NCI-H460 (cell line): Measurements from ENCODE around the gene ASCL2. TPM values are rescaled to one million over a fixed set of nuclear protein-coding genes. Genes with fewer than 3 reads are reported as not detected.

Experiments
- DNase-seq: peaks from one replicate; pipeline ENCODE4 v3.0.0-alpha.2; 2016; ENCODE audit warnings: low read depth; ENCODE audit errors: extremely low read depth
- total RNA-seq: library from RNA; depleted of rRNA; stranded (reverse); fragments of >200 nt; shearing (Covaris generic); gene quantifications from 2 replicates; pipeline ENCODE4 v1.2.3, GENCODE V29; 2014

The ASCL2 gene
- total RNA-seq, 1 experiment from 2014 or later: not detected

DNA sequence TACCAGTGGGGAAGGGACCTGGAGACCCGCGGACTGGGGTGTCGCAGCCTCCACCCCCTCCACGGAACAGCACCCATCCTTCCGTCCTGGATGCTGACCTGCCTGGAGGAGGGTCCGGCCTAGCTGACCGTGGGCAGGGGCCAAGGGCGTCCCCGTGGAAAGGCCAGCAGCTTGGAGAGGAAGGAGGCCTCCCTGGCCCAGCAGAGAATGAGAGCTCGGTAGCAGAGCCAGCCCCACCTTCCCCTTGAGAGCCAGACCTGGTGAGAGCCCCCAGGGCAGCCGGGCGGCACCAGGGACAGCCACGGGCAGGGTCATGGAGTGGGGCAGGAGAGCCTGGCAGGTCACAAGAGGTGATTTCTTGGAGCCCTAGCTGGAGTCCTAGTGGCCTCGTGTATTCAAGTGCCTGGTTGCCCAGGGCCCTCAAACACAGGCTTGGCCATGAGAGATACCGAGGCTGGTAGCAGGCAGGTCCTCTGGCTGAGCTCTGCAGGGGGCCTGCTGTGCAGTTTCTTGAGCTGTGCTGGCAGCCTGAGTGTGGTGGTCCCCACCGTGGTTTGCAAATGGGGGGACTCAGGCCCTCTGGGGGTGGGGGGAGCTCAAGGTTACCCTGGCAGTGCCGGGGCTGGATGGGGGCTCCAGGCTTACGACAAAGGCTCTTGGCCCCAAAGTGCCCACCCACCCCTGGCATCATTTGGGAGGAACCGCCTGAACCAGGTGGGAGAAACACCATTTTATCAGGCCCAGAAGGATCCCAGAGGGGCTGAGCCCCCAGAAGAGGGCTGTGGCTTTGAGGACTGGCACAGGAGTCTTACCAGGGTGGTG is 39.1 kb upstream of the ASCL2 start:
- DNase-seq: no peak

DNA sequence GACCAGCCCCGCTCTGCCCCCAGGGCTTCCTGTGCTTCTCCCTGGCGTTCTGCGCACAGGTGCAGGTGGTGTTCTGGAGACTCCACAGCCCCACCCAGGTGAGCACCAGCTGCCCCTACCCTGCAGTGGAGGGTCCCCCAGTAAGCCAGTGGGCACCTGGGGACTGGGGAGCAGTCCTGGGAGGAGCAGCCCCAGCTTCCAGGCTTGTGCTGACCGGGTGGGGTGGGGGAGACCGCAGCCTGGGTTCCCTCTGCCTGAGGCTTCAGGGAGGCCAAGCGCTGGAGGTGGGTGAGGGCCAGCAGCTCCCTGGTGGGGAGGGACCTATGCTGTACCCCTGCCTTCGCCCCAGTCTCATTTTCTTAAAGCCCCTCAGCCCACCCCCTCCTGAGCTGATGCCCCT is 38.3 kb upstream of the ASCL2 start:
- no peak for DNase-seq

DNA sequence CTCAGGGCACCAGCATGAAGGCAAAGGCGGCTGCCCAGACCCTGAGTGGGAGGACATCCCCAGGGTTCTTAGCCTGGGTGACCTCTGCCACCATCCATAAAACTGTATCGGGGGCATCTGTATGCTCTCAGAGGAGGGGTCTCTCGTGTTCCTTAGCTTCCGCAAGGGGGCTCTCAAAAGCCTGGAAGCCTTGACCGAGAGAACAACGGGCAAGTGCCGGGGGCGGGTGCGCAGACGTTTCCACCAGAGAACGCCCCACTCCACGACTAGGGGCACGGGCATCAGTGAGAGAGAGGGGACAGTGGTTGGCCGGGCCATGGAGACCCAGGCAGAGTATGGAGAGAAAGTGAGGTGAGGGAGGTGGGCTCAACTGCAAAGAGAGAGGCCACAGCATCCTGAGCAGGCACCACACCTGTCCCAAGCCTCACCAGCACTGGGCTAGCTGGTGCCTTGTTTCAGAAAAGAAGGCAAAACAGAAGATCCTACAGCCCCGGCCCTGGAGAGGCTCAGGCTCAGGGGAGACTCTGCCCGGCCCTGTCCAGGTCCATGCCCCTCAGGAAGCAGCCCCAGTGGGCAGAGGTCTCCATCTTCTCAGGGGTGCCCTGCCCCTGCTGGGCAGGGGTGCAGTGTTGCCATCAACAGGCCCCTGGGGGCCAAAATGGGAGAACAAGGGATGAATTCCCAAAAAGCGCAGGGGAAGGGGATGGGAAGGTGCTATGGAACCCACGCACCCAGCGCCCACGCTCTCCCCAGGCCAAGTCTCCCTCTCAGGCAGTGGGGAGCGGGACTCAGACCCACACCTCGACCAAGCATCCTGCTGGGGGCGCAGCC is 37.3 kb upstream of the ASCL2 start:
- no peak for DNase-seq

DNA sequence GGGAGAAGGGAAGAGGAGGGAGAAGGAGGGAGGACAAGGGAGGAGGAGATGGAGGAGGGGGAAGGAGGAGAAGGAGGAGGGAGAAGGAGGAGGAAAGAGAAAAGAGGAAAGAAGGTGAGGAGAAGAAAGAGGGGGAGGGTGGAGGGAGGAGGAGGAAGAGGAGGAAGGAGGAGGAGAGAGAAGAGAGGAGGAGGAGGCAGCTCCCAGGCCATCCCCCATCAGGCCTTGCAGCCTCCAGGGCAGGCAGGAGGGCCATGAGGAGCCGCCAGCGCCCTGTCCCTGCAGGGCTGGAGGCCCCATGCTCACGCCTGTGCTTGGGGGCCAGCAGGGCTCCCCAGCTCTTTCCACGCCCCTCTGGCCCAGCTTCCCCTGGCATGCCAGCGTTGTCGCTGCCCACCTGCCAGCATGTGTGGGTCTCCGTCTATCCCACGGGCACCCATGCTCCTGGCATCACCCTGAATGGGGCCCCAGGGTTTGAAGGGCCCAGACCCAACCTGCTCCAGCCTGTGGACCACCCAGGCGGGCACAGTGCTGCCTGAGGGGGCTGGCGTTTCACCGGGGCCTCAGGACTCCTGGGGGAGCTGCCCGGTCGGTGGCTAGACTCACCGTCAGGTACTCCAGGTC is 36.6 kb upstream of the ASCL2 start:
- no peak for DNase-seq

DNA sequence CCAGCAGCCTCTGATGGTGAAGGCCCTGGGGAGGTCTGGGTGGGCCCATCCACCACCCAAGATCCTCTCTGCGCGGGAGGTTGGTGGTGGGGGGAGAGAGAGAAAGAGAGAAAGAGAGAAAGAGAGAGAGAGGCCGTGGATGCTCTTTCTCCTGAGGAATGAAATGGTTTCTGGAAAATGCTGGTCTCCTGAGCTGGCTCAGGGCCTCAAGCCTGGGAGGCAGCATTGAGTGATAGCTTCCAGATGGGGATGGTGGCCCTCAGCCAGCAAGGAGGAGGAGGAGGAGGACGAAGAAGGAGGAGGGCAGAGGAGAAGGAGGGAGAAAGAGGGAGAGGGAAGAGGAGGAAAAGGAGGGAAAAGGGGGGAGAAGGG is 36.0 kb upstream of the ASCL2 start:
- no peak for DNase-seq

DNA sequence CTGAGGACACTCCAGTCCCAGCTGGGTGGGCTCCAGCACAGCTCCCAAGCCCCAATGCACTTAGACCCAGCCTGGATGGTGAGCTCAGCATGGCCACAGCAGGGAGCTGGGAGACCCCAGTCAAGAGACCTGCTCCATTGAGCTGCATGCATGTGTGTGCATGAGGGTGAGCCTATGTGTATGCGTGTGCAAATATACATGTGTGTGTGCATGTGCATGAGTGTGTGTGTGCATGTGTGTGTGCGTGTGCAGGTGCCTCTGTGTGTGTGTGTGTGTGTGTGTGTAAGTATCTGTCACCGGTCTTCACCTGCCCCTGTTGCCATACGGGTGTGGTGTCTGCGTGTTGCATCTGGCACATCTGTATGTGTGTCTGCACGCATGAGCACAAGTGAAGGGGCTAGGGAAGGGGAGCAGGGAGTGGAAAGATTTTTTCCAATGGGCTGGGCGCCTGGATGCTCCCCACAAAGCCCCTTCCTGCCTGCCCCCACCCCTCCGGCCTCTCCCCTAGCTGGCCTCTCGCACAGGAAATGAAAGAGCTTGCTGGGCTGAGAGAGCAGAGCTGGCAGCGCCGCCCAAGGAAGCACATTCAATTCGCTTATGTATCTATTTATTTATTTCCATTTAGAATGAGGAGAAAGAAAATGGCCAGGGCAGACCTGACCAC is 35.5 kb upstream of the ASCL2 start:
- no peak for DNase-seq

DNA sequence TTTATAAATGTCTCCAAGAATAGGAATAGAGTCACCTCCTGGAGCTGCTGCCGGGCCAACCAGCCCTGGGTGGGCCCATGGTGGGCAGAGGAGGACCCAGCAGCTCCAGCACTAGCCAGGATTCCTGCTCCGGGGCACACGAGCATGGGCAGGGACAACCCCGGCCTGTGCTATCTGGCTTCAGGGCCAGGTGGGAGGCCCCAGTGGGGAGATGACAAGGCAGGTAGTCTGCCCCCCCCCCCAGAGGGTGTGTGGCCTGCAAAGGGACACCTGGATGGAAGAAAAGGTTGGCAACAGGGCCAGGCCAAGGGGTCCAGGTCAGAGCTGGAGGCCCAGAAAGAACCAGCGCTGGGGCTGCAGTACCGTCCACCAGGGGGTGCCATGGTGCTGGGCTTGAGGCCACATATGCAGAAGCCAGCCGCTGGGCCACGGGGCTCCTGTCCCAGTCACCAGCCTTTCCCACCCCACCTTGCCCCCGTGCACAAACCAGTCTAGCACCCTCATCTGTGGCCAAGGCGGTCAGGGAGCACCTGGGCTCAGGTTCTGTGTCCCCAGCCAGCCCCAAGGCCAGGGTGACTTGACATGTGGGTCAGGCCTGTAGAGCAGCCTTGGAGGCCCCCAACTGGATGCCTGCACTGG is 34.9 kb upstream of the ASCL2 start:
- peak; percentile 43 for DNase-seq

DNA sequence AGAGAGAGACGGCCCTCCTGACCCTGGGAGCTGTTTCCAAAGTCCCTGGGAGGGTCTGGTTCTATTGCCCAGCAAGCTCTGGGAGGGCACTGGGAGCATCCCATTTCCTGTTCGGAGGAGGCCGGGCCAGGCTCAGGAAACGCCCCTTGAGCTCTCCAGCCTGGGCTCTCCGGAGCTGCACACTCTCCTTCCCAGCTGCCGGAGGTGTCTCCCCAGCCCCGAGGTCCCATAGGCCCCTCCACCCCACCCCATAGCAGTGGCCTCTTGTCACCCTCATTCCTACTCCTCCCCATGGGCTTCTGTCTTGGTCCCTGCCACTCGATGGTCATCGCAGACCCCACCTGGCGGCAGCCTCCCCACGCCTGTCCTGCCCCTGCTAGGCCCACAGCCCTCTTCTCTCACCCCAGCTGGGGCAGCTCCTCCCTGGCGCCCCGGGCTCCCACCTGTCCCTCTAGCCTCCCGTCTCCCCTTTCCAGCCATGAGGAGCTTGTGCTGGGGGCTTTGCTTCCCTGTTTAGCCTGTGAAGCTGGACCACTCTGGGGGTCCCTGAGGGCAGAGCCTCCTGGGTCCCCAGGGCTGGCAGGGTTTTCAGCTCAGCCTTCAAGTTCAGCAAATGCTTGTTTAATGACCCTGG is 34.2 kb upstream of the ASCL2 start:
- no peak for DNase-seq

DNA sequence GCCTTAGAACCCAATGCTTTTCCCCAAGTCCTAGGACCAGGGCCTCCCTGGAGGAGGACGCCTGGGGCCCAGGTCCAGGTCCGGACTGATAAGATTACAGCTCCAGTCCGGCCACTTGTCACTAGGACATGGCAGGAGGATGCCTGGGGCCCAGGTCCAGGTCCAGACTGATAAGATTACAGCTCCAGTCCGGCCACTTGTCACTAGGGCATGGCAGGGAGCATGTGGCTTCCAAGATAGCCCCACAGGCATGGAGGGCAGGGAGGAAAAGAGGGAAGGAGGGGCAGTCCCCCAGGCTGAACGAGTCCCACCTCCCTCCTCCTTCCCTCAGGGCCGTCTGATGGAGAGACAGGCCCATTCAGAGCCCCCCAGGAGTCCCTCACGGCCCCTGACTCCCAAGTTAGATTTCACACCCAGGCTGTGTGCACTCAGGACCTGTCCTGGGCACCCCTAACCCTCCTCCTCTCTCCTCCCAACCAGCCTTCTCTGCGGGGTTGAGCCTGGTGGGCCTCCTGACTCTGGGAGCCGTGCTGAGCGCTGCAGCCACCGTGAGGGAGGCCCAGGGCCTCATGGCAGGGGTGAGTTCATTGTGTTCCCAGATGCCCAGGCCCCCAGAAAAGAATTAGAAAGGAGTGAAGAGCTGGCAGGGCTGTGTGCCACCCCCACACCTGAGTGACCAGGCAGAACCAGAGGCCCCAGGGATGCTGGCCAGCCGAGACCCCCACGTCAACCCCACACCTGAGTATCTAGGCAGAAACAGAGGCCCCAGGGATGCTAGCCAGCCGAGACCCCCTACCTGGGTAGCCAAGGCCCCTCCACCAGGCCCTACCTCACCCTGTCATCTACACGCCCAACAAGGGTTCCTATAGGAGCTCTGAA is 33.5 kb upstream of the ASCL2 start:
- no peak for DNase-seq

DNA sequence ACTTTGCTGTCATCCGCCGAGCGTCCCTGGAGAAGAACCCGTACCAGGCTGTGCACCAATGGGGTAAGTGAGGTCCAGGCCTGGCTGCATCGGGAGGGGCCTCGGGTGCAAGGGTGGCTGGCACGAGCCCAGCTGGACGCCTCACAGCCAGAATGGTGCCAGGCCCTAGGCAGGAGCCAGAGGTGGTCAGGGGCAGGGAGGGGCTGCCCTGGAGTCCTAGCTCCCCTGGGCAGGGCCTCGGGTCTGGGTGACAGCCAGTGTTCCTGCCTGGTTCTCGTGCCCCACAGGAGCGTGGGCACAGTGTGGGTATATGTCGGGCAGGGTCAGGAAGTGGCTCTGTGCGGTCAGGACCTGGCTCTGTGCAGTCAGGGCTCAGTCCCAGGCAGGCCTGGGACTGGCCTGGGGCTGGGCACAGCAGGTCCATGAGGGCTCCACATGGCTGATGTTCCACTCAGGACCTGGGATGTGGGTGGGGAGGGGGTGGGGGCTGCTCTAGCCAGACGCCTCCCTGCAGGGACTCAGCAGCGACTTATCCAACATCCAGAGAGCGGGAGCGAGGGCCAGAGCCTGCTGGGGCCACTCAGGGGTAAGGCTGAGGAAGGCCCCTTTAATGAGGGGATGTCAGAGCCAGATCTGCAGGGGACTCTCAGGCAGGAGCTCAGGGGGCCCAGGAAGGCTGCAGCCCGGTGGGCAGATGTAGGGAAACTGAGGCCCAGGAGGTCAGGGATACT is 32.7 kb upstream of the ASCL2 start:
- no peak for DNase-seq

DNA sequence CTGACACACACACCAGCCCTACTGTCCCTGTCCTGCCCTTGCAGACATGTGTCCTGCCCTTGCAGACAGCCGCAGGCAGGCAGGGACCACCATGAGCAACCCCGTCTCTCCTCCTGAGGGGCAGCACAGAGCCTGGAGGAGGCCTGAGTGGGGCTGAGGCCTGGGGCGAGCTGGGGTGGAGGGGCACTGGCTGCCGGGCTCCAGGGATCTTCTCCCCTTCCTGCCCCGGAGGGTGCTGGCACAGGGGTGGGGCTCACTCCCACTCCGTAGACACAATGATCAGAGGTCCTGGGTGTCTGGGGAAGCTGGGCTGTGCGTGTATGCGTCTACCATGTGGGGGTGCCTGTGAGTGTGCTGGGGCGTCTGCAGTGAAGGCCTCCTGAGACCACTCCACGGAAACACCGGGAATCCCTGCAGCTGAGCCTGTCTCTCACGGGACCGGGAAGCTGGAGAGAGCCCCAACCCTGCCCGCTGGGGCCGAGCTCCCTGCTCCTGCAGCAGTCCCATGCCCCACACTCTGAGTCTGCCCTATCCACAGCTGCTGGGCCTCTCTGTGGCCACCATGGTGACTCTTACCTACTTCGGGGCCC is 32.0 kb upstream of the ASCL2 start:
- no peak for DNase-seq

DNA sequence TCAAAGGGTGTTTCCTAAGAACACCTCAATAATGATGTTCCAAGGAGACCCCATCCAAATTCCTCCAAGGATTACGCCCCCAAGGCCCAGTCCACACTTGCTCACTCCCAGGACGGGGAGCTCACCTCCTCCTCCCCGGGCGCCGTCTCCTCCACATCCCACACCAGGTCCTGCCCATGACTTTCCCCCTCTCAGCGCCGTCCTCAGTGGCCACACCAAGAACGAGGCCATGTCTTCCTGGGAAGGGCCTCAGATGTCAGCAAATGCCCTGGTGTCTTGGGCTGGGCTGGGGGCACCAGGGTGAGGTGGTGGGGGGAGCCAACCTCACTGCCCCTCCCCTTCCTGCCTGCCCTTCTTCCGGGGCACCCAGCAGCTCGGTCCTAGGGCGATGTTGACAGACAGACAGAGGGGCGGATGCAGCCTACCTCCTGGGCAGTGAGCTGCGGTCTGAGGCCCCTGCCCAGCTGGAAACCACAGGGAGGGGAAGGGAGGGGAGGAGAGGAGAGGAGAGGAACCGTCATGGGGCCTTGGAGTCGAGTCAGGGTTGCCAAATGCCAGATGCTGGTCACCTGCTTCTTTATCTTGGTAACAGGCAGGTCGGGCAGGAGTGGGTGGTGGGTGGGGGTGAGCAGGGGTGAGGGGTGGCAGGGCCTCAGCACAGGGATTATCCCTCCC is 31.4 kb upstream of the ASCL2 start, which contains the start of the genes C11orf21 and TSPAN32:
Gene C11orf21, minus strand, starts transcription at position 288 of the 675 bp plus-strand sequence. Its CDS starts 110 bp downstream, at position 178.
Gene TSPAN32, plus strand, starts transcription at position 383 of the 675 bp plus-strand sequence. Its CDS starts 137 bp downstream, at position 520.
- no peak for DNase-seq

DNA sequence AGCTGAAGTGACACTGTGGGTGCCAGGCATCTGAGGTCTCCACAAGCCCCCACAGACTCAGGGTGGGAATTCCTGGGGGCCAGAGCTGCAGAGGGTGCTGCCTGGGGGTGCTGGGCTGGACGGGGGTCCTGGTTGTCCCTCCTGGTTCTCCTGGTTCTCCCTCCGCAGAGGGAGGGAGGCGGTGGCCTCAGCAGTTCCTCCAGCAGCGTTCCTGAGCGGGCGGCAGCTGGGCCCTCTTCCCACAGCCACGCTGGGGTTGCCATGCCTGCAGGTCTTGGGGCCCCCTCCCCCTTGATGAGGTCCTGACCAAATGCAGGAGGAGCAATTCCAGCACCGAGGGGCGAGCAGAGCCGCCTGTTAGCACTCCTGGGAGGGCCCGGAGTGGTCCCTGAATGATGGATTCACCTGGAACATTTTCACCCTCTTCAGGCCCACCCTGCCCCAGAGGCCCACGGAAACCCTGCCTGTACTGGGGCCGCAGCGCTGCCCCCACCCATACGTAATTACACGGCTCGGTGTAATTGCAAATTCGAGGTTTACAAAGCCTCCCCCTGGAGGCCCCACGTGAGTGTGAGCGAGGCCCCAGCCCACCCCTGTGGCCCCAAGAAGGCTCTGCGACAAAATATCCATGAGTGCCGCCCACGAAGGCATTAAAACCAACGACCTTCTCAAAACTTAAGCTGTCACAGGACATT is 30.7 kb upstream of the ASCL2 start:
- no peak for DNase-seq

DNA sequence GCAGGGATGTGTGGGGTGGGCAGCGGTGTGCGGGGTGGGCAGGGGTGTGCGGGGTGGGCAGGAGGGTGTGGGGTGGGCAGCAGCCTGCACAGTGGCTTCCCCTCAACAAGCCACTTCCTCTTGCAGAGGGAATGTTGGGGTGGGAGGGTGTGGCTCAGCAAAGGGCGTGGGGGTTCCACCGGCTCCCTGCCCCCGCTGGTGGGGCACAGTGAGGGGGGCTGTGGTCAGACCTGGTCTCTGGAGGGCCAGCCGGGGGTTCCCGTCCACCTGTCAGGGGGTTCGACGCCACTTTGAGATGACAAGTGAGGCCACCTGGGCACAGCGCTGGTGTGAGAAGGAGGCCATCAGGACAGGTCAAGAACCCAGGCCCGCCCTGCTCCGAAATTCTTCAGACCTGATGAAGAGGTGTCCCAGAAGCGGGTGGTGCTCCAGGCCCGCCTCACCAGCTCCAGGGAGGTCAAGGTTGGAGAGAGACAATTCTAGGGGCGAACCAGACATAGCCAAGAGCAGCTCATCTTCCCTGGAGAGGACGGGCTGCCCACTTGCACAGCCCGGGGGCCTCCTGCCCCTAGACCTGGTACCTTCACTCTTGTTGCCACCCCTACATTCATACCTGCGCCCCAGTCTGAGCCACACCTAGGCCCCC is 30.0 kb upstream of the ASCL2 start:
- no peak for DNase-seq

DNA sequence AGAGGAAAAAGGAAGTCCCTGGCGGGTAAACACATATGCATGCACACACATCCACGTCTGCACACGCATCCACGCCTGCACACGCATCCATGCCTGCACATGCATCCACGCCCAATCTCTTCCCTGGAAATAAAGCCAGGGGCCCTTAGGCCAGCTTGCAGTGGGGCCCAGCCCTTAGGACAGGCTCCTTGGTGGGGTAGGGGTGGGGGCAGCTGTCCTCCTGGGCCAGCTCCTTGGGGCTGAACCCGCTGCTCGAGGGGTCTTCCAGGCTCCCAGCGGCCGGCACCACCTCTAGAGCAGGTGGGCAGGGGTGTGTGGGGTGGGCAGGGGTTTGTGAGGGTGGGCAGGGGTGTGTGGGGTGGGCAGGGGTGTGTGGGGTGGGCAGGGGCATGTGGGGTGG is 29.4 kb upstream of the ASCL2 start:
- DNase-seq: no peak
